ENCODE data around the gene FHIT.
"Not testable (repeated sequence)": the region's sequence is repeated elsewhere in the genome, so short reads cannot be mapped to it uniquely, and the experiment has no call there.

The FHIT gene

DNA sequence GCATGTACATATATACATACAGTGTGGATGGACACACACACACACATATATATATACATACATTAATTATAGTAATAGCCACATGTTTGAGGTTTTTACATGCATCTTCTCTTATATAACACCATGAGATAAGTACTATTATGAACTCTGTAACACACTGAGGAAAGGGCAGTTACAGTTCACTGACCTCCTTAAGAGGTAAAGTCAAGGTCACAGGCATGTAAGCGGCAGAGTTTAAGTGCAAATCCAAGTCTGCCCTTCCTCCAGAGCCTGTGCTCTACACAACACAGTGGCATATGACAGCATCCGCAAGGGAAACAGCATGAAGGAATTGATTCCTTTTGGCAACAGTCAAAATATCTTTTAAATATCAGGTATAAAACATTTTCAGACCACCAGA, 26.4 kb downstream of the FHIT start:
- DNase-seq: no peak

DNA sequence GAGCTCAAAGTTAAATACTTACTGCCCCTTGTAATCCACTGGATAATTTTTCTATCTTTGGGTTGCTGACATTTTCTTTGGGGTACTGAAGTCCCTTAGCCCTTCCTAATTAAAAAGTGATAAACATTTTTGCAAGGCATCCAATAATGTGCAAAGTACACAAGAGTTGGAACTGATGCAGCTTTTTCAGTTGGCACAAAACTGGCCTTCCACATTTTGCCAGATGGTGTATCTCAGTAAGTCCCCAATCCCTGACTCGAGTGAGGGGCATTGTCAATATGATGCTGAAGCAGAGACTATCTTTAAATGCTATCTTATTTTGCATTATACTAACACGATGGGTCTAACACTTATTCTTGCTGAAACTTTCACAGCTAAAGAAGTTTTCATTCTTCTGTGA, 27.8 kb downstream of the FHIT start:
- DNase-seq: no peak

DNA sequence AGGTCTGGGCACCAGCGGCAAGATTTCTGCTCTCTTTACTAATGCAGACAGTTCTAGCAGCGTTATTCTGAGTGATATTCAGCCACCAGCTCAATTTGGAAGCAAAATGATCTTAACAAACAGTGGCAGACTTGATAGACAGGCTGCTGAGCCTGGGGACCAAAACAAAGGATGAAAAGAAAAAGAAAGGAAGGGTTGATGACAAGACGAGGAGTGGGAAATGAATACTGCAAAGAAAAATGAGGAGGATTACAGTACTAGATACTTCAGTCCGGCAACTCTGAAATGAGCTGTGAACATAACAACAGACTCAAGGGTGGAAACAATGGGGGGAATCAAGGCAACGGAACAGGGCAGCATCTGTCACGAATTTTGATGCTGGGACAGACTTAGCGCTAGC, 28.8 kb downstream of the FHIT start:
- no peak for DNase-seq

DNA sequence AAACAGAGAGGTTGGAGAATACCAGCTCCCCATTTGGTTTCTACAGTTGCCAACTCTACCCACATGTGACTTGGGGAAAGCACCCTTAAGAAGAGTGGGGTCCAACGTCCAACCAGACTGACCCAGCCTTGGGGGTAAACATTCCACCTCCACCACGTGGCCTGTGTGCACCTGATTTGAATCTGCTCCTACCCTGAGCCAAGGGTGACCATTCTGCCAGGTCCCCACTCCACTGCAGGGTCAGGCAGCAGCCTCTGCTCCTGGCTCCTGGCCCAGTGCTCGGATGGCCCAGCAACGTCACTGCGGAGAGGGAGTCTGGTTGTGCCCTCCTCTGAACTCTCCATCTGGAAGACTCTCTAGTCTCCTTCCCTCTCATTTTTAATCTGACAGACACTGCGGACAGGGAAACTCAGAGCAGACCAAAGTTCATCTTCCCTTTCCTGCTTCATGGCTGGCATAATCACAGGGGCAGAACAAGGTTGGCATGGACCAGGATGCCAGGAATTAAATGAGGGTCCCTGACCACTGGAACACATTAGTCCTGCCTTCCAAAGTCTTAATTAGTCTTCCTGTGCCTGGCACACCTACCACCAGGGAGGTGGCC, 29.4 kb downstream of the FHIT start:
- DNase-seq: no peak

GRCh38 chr3:61218504-61218903, 32.7 kb downstream of the FHIT start:
- DNase-seq: no peak

- DNase-seq: not testable (repeated sequence)
These were observed 35.1 kb downstream of the FHIT start for GRCh38 chr3:61216171-61216570.

- DNase-seq: no peak
These were observed 49.2 kb downstream of the FHIT start for GRCh38 chr3:61202086-61202485.

GRCh38 chr3:61201071-61201470, 50.2 kb downstream of the FHIT start:
- DNase-seq: no peak

- no peak for DNase-seq
These were observed 51.0 kb downstream of the FHIT start for GRCh38 chr3:61200270-61200669.

DNA sequence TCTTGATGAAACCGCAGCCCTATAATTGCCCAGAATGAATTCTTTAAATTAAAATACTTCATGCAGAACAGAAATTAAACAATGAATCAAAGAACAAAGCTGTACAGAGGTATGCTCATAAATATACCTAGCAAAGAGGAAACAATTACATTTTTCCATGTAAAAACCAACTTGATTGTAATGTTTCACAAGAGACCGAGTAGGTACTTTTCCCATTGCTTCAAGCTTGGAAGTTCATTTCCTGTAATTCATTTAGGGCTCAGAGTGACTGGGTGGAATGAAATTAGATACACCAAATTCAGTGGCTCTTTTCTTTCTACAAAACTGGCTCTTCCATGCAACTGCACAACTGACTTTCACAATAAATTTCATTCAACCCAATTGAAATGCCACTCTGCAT, 51.4 kb downstream of the FHIT start:
- no peak for DNase-seq

- DNase-seq: no peak
These were observed 56.2 kb downstream of the FHIT start for GRCh38 chr3:61194892-61195538.

DNA sequence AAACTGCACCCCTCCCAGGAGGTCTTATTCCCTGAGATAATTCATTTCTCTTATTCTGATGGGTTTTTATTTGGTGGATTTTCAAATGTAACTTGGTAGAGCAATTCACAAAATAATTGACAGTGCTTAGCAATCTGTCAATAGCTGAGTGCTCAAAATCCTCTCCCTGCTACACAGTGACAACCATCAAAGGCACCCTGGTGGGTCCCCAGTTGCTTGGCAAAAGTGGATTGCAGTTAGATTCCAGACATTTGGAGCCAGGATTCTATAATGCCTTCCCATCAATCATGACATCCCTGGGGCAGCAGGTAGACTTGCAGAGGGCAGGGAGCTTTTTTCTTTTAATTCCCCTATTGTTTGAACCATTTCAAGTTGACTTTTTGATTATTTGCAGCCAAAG, 59.0 kb downstream of the FHIT start:
- DNase-seq: no peak

DNA sequence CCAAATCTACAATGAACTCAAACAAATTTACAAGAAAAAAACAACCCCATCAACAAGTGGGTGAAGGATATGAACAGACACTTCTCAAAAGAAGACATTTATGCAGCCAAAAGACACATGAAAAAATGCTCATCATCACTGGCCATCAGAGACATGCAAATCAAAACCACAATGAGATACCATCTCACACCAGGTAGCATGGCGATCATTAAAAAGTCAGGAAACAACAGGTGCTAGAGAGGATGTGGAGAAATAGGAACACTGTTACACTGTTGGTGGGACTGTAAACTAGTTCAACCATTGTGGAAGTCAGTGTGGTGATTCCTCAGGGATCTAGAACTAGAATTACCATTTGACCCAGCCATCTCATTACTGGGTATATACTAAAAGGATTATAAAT, 61.0 kb downstream of the FHIT start:
- not testable (repeated sequence) for DNase-seq

GRCh38 chr3:61186030-61186429, 65.2 kb downstream of the FHIT start:
- no peak for DNase-seq

DNA sequence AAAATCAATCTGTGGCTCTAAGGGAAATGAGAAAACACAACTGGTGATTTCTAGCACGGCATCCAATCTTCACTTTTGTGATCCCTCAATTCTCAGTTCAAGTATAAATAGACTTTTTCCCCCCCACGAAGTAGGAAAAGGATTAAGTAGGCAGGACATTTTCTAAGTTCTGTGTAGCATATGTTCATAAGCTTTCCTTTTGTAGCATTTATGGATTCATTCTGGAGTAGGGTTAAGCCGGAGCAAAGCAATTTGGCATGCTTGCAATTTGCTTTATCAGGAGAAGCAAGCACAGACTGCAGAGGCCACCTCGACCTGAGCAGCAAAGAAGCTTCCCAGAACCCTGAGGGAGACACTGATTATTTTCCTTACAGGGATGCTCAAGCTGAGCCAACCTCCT, 66.3 kb downstream of the FHIT start:
- no peak for DNase-seq

DNA sequence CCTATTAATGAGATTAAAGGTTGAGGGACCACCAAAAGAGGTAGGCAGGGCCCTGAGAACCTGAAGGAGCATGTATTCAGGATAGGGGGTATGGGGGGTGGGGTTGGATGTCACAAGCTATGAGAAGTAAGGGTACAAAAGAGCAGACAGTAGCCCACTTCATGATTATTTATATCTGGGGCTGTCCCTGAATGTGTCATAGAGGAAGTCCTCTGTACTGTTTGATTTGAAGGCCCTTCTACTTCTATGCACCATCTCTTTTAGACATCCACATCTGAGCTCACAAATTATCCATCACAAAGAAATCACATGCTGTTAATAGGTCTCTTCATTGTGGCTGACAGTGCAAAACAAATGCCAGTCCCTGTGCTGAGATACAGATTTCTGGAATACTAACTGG, 68.6 kb downstream of the FHIT start:
- no peak for DNase-seq

- no peak for DNase-seq
These were observed 69.4 kb downstream of the FHIT start for GRCh38 chr3:61181874-61182273.

- no peak for DNase-seq
These were observed 71.0 kb downstream of the FHIT start for GRCh38 chr3:61180206-61180605.

- no peak for DNase-seq
These were observed 73.1 kb downstream of the FHIT start for GRCh38 chr3:61178167-61178566.

GRCh38 chr3:61177450-61177849, 73.8 kb downstream of the FHIT start:
- no peak for DNase-seq

GRCh38 chr3:61173676-61174075, 77.6 kb downstream of the FHIT start:
- no peak for DNase-seq

GRCh38 chr3:61172684-61173083, 78.6 kb downstream of the FHIT start:
- DNase-seq: no peak

DNA sequence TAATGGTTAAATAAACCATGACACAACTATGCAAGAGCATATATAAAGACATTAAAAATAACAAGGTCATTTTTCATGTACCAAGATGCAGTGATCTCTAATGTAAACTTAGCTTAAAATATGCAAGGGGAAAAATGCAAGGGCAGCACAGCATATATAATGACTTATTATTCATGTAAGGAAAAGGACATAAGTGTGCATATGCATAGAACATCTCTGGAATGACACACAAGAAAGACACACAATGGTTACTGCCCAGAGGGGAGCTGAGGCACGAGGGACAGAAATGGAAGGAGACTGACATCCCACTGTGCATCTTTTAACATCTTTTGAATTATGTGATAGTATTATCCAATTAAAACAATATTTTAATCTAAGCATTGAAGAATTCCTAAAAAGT, 79.0 kb downstream of the FHIT start:
- DNase-seq: no peak

DNA sequence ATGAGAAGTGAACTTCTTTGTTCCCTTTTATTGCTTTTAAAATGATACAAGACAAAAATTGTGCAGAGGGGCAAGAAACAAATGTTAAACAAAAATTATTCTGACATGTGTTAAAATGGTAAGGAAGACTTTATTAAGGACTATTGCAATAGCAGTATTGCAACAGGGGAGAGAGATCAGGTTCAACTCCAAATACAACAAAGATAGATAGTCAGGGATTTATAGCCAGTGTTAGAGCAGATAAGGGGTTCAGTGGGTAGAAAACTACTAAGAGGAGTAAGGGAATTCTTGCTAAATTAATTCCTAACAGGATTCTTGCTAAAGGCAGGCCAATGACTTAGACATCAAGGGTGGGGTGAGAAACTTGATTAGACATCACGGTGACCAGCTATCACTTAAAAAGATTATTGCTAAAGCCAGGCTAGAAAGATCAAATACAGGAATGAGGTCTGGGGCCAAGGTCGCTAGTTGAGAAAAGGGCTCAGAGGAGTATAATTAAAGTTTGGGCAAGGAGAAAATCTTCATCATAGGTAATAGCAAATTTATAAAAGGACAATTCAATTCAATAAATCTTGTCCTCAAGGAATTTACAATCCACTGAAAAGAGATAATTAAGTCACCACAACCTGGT, 81.5 kb downstream of the FHIT start:
- no peak for DNase-seq

DNA sequence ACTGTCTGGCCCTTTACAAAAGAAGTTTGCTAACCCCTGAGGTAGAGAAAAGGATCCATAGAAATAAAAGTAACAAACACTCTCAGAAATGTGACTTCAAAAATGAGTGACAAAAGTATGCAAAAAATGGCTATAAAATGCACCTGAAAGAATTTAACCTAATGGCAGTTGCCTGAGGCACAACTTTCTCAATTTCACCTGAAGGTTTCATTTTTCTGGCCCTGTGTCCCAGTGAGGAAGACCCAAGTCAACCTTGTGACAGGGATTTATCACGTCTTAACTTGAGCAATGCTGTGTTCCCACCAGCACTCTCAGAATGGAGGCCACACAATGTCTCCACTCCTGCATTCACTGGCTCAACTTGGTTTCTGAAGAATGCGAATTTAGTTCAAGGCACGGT, 83.0 kb downstream of the FHIT start:
- DNase-seq: no peak

All from activated gamma-delta T cell treated with Interleukin-2 at 50 U/mL for 16 hours (primary cell).